ENCODE results near the gene BABAM2. TPM values are rescaled to one million over a fixed set of nuclear protein-coding genes. Genes with fewer than 3 reads are reported as not detected.
"Not testable (repeated sequence)": the region's sequence is repeated elsewhere in the genome, so short reads cannot be mapped to it uniquely, and the experiment has no call there.

The BABAM2 gene
- total RNA-seq, 1 donor from 2014 or later: 16.7 TPM

- no peak for DNase-seq (ENCODE audit: low spot score)
- no peak for ATAC-seq
Observed at GRCh38 chr2:28365158-28365557, 474.6 kb downstream of the BABAM2 start.

GRCh38 chr2:28366149-28366495, 475.6 kb downstream of the BABAM2 start:
- DNase-seq (ENCODE audit: low spot score): no peak
- ATAC-seq: no peak

GRCh38 chr2:28366496-28367282, 476.2 kb downstream of the BABAM2 start:
- DNase-seq (ENCODE audit: low spot score): no peak
- ATAC-seq: peak; percentile 16

- ATAC-seq (peak; percentile 90), DNase-seq (ENCODE audit: low spot score) (no peak)
Observed at GRCh38 chr2:28367667-28368356, 477.3 kb downstream of the BABAM2 start.

GRCh38 chr2:28368357-28368798, 477.8 kb downstream of the BABAM2 start:
- ATAC-seq (no peak), DNase-seq (ENCODE audit: low spot score) (no peak)

- no peak for ATAC-seq
- no peak for DNase-seq (ENCODE audit: low spot score)
Observed at GRCh38 chr2:28369358-28369757, 478.8 kb downstream of the BABAM2 start.

GRCh38 chr2:28370354-28370753, 479.8 kb downstream of the BABAM2 start:
- ATAC-seq: peak; percentile 62
- no peak for DNase-seq (ENCODE audit: low spot score)

- DNase-seq (ENCODE audit: low spot score); ATAC-seq: not testable (repeated sequence)
Observed at GRCh38 chr2:28371728-28372127, 481.2 kb downstream of the BABAM2 start.

- DNase-seq (ENCODE audit: low spot score): no peak
- ATAC-seq: no peak
Observed at GRCh38 chr2:28373854-28374253, 483.3 kb downstream of the BABAM2 start.

GRCh38 chr2:28374331-28374730, 483.8 kb downstream of the BABAM2 start:
- ATAC-seq: no peak
- no peak for DNase-seq (ENCODE audit: low spot score)

GRCh38 chr2:28375236-28375635, 484.7 kb downstream of the BABAM2 start:
- ATAC-seq: no peak
- DNase-seq (ENCODE audit: low spot score): no peak

GRCh38 chr2:28375742-28376631, 485.5 kb downstream of the BABAM2 start:
- ATAC-seq (no peak), DNase-seq (ENCODE audit: low spot score) (no peak)

- ATAC-seq (peak; percentile 53), DNase-seq (ENCODE audit: low spot score) (no peak)
Observed at GRCh38 chr2:28377195-28377816, 486.8 kb downstream of the BABAM2 start.

- ATAC-seq (peak; percentile 94), DNase-seq (ENCODE audit: low spot score) (peak; percentile 91)
Observed at GRCh38 chr2:28377984-28378678, 487.6 kb downstream of the BABAM2 start.

GRCh38 chr2:28378679-28379584, 488.4 kb downstream of the BABAM2 start:
- no peak for ATAC-seq

GRCh38 chr2:28380219-28380618, 489.7 kb downstream of the BABAM2 start:
- DNase-seq (ENCODE audit: low spot score): no peak

More at GRCh38 chr2:28378679-28379584, 488.4 kb downstream of the BABAM2 start:
- no peak for DNase-seq (ENCODE audit: low spot score)

GRCh38 chr2:28381225-28382180, 491.0 kb downstream of the BABAM2 start:
- DNase-seq (ENCODE audit: low spot score) (no peak), ATAC-seq (no peak)

More at GRCh38 chr2:28380219-28380618, 489.7 kb downstream of the BABAM2 start:
- no peak for ATAC-seq

GRCh38 chr2:28382755-28383154, 492.2 kb downstream of the BABAM2 start:
- ATAC-seq: no peak
- DNase-seq (ENCODE audit: low spot score): no peak
